Measurements from ENCODE around the gene ARID3A. TPM values are rescaled to one million over a fixed set of nuclear protein-coding genes. Genes with fewer than 3 reads are reported as not detected.
"Not testable (repeated sequence)": the region's sequence is repeated elsewhere in the genome, so short reads cannot be mapped to it uniquely, and the experiment has no call there.

ARID3A gene
- total and polyA plus RNA-seq, 7 donors, result 1.4 to 11.6 (median 3.7) TPM

DNA sequence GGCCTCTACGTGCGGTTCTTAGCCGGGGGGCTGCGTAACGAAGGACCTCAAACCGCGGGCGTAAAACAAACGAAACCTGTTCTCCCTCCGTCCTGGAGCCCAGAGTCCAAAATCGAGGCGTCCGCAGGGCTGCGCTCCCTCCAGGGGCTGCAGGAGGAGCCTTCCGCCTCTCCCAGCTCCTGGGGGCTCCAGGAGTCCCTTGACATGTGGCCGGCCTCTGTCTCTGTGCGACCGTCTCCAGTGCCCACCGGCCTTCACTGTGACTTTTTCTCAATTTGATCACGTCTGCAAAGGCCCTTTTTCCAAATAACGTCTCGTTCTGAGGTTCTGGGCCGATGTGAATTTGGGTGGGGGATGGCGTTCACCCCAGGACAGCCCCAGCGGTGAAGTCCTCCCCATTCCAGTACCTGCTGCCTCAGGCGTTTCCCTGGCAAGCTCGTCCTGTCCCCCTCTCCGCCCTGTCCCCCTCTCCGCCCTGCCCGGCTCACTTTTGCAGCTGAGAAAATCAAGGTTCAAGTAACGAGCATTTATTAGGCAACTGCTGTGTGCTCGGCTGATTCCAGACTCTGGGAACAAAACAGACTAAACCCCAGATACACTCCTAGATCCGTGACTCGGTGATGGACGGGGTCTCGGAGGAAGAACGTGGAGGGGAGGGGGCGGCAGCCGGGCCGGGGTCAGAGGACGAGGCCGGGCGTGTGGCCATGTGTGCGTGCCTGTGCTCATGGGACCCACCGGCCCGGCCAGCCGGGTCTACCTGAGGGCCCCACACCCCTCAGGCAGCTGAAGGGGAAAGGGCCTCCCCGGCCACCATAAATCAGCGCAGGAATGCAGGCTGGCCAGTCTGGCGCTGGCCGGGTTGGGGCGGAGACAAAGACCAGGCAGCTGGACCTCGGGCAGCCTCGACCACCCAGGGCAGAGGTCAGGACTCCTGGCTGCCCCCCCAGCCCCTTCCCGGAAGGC is 30.2 kb downstream of the ARID3A start:
- no peaks in the 10 kb centered on the region for H3K27me3 ChIP-seq
- H3K4me1 ChIP-seq, result peaks cover 0 to 25% (median 19%) of the 10 kb centered on the region in 4 donors
- WGBS, 2 donors, result 36 to 79% methylated on average over 55 of the region's 55 CpGs
- H3K36me3 ChIP-seq, result no peaks in the 10 kb centered on the region
- H3K27ac ChIP-seq, result no peak overlapping the region
- TF ChIP-seq, protein P1, sequence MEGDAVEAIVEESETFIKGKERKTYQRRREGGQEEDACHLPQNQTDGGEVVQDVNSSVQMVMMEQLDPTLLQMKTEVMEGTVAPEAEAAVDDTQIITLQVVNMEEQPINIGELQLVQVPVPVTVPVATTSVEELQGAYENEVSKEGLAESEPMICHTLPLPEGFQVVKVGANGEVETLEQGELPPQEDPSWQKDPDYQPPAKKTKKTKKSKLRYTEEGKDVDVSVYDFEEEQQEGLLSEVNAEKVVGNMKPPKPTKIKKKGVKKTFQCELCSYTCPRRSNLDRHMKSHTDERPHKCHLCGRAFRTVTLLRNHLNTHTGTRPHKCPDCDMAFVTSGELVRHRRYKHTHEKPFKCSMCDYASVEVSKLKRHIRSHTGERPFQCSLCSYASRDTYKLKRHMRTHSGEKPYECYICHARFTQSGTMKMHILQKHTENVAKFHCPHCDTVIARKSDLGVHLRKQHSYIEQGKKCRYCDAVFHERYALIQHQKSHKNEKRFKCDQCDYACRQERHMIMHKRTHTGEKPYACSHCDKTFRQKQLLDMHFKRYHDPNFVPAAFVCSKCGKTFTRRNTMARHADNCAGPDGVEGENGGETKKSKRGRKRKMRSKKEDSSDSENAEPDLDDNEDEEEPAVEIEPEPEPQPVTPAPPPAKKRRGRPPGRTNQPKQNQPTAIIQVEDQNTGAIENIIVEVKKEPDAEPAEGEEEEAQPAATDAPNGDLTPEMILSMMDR (IDR thresholded peaks at IDR 0.05), result no peak
- no peak for TF ChIP-seq POLR2AphosphoS5 (IDR thresholded peaks at IDR 0.05)
- no peak for TF ChIP-seq POLR2A (IDR thresholded peaks at IDR 0.05)
- no peak for TF ChIP-seq EP300 (IDR thresholded peaks at IDR 0.05)
- no peak for DNase-seq
- intact Hi-C loops (cut with DNase I), result no loop called here
- no peaks in the 10 kb centered on the region for H3K9me3 ChIP-seq
- no peak overlapping the region for H3K4me3 ChIP-seq

DNA sequence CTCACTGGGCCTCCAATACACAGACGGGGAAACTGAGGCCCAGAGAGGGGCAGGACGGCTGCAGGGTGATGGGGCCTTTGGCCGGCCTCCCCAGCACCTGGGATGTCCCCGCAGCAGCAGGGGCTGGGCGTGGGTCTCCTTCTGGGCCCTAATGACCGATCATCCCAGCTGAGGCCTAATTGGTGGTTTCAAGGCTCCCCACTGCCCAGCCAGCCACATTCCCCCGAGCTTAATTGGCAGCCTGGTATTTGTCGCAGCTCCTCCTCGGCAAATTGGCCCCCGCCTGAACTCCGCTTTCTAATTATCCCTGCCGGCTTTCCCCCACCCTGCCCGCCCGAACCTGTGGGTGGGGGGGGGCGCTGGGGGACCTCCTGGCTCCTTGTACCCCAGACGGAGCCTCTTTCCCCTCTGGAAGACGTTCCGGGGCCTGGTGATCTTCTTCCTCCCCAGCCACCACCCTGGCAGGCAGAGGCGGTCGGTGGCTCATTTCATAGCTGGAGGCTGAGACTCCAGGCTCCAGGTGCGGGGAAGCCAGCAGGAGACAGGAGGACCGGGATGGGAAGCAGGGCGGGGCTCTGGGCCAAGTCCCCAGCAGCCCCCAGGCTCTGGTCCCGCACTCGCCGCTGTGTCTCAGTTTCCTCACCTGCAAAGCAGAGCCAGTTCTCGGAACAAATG is 31.1 kb downstream of the ARID3A start:
- Histone ChIP-seq H3K4me1 (peaks cover 0 to 25% (median 19%) of the 10 kb centered on the region in 4 donors), H3K4me3 (no peak overlapping the region), H3K36me3 (no peaks in the 10 kb centered on the region), H3K27ac (no peak overlapping the region), H3K27me3 (no peaks in the 10 kb centered on the region), H3K9me3 (no peaks in the 10 kb centered on the region)
- intact Hi-C loops (cut with DNase I), result no loop called here
- no peak for DNase-seq
- TF ChIP-seq EP300 (IDR thresholded peaks at IDR 0.05) (no peak), POLR2AphosphoS5 (IDR thresholded peaks at IDR 0.05) (no peak), POLR2A (IDR thresholded peaks at IDR 0.05) (no peak)
- TF ChIP-seq, protein P1 (IDR thresholded peaks at IDR 0.05), result no peak
- 28 to 62% methylated on average over 27 of the region's 27 CpGs for WGBS, 2 donors

DNA sequence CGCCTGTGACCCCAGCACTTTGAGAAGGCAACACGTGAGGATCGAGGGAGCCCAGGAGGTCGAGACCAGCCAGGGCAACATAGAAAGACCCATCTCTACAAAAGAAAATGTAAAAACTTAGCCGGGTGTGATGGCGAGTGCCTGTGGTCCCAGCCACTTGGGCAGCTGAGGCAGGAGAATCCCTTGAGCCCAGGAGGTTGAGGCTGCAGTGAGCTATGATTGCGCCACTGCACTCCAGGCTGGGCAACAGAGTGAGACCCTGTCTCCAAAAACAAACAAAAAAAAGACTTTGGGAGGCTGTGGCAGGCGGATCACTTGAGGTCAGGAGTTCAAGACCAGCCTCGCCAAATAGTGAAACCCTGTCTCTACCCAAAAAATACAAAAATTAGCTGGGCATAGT is 31.7 kb downstream of the ARID3A start:
- H3K9me3 ChIP-seq; H3K4me3 ChIP-seq; H3K36me3 ChIP-seq; DNase-seq; H3K27me3 ChIP-seq; H3K27ac ChIP-seq; intact Hi-C loops (cut with DNase I): not testable (repeated sequence)
- WGBS, 2 donors, result 94 to 95% methylated on average over 9 of the region's 9 CpGs
- H3K4me1 ChIP-seq, result peaks cover 0 to 24% (median 17%) of the 10 kb centered on the region in 4 donors

DNA sequence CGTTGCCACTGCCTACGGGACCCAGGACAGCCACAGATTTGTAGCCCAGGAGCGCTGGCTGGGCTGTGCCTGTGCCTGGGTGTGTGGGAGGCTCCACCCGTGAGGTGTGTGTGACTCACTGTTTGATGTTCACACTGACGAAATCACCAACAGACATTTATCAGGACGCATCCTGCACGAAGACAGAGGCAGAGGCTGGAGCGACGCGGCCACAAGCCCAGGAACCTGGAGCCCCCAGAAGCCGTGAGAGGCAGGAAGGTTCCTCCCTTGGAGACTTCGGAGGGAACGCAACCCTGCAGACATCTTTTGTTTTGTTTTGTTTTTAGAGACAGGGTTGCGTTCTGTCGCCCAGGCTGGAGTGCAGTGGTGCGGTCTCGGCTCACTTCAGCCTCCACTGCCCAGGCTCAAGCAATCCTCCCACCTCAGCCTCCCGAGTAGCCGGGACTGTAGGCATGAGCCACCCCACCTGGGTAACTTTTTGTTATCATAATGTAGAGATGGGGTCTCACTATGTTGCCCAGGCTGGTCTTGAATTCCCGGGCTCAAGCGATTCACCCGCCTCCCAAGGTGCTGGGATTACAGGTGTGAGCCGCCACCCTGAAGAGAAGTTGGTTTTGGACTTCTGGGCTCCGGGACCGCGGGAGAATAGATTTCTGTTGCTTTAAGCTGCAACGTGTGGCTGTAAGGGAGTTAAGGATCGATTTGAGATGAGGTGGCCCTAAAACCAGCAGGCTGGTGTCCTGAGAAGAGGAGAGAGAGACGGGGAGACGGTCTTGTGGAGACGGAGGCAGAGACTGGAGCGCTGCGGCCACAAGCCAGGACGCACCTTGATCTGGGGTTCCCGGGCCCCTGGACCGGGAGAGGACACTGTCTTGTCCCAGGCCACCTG is 33.4 kb downstream of the ARID3A start:
- H3K27ac ChIP-seq, result no peak overlapping the region
- TF ChIP-seq EP300 (IDR thresholded peaks at IDR 0.05), result no peak
- no peak for TF ChIP-seq POLR2A (IDR thresholded peaks at IDR 0.05)
- TF ChIP-seq POLR2AphosphoS5 (IDR thresholded peaks at IDR 0.05), result no peak
- TF ChIP-seq, protein P1 (IDR thresholded peaks at IDR 0.05), result no peak
- H3K4me1 ChIP-seq, result peaks cover 0 to 13% (median 8%) of the 10 kb centered on the region in 4 donors
- no peaks in the 10 kb centered on the region for H3K9me3 ChIP-seq
- H3K4me3 ChIP-seq, result no peak overlapping the region
- peaks cover 0 to 4% (median 1%) of the 10 kb centered on the region in 4 donors for H3K36me3 ChIP-seq
- no peak for DNase-seq
- WGBS, 2 donors, result 74 to 82% methylated on average over 36 of the region's 36 CpGs
- intact Hi-C loops (cut with DNase I), result no loop called here
- H3K27me3 ChIP-seq, result no peaks in the 10 kb centered on the region

Measured in sigmoid colon (tissue), 7 donors.